HCT116 (cell line): Measurements from ENCODE around the gene SIGLEC11. TPM values are rescaled to one million over a fixed set of nuclear protein-coding genes. Genes with fewer than 3 reads are reported as not detected.

ENCODE experiments used
- ATAC-seq: fragments of 200-7000 bp; cut with Tn5 transposase; 2 replicates; pipeline ENCODE4 v1.9.1; 2020; ENCODE audit warnings: mild to moderate bottlenecking, moderate library complexity
- BruUV-seq: library from RNA; stranded (reverse); fragments of 400-500 nt; replicated peaks from 2 replicates; lab custom pipeline; 2021; lab: Mats Ljungman, UMichigan
- CTCF ChIA-PET: fragments of 300-600 bp; sonication (Branson Sonifier 250); formaldehyde crosslinking; loops from one replicate; lab custom pipeline; 2021; ENCODE audit warnings: antibody characterized with exemption; lab: Charles Lee
- POLR2A ChIA-PET: fragments of 300-600, 350-600 bp; sonication (Branson Sonifier 250); formaldehyde crosslinking; loops from one replicate; lab custom pipeline; 2021; ENCODE audit warnings: antibody characterized with exemption; lab: Charles Lee
- RAD21 ChIA-PET, 2 experiments: fragments of 300-600 bp; sonication (Branson Sonifier 250); formaldehyde crosslinking; loops; one replicate each; lab custom pipeline; 2023; ENCODE audit warnings: low total read pairs in 2 of 2; ENCODE audit not compliant: uncharacterized antibody in 2 of 2, unreplicated experiment in 2 of 2, low non-redundant PET in 1 of 2; lab: Charles Lee
- DNase-seq: peaks from one replicate; pipeline ENCODE4 v3.0.0-alpha.2; 2010; ENCODE audit warnings: low read depth, low spot score
- H2AFZ ChIP-seq: fragments of 200-600 bp; shearing (Covaris generic), sonication (generic); 2 replicates; pipeline ENCODE4 v1.6.1; 2017; ENCODE audit warnings: low read depth, mixed run types, mixed read lengths, antibody characterized with exemption, low read length; ENCODE audit not compliant: poor library complexity, severe bottlenecking
- H3K27ac ChIP-seq: 2 replicates; pipeline ENCODE4 v1.5.1; 2012; ENCODE audit warnings: low read depth, low read length
- H3K27me3 ChIP-seq: fragments of 200-600 bp; sonication (generic); 2 replicates; pipeline ENCODE4 v1.6.1; 2016; ENCODE audit warnings: mixed run types, low read length, mixed read lengths; ENCODE audit not compliant: insufficient read depth
- H3K36me3 ChIP-seq, 2 experiments: fragments of 200-500 bp in 1 of 2; fragments of 200-600 bp in 1 of 2; sonication (Bioruptor generic) in 1 of 2; sonication (generic) in 1 of 2; 2 replicates each; pipeline versions ENCODE4 v1.5.1 to v1.6.1; 2014 to 2016; ENCODE audit warnings: low read length in 2 of 2, inconsistent platforms in 1 of 2, mixed read lengths in 1 of 2, mixed run types in 1 of 2; ENCODE audit not compliant: insufficient read depth in 2 of 2, control insufficient read depth in 1 of 2
- H3K4me1 ChIP-seq, 2 experiments: fragments of 200-600 bp in 1 of 2; sonication (generic) in 1 of 2; 2 replicates each; pipeline versions ENCODE4 v1.5.1 to v1.6.1; 2012 to 2017; ENCODE audit warnings: low read length in 2 of 2, inconsistent platforms in 1 of 2, mild to moderate bottlenecking in 1 of 2, mixed read lengths in 1 of 2, mixed run types in 1 of 2, moderate library complexity in 1 of 2; ENCODE audit not compliant: insufficient read depth in 2 of 2, control insufficient read depth in 1 of 2
- H3K4me2 ChIP-seq: fragments of 200-600 bp; sonication (generic); 2 replicates; pipeline ENCODE4 v1.6.1; 2017; ENCODE audit warnings: mixed run types, low read length, mixed read lengths
- H3K4me3 ChIP-seq, 2 experiments: fragments of 200-600 bp in 1 of 2; sonication (generic) in 1 of 2; replicated peaks in 1 of 2; 2 replicates each; pipeline ENCODE4 v1.5.1; 2011 to 2016; ENCODE audit warnings: low read length in 2 of 2, control low read depth in 1 of 2, low read depth in 1 of 2, mild to moderate bottlenecking in 1 of 2, mixed read lengths in 1 of 2, mixed run types in 1 of 2
- H3K79me2 ChIP-seq: fragments of 200-600 bp; sonication (generic); 2 replicates; pipeline ENCODE4 v1.6.1; 2017; ENCODE audit warnings: mild to moderate bottlenecking, mixed run types, low read length, moderate library complexity, mixed read lengths; ENCODE audit not compliant: insufficient read depth
- H3K9ac ChIP-seq: fragments of 200-600 bp; sonication (generic); 2 replicates; pipeline ENCODE4 v1.6.1; 2016; ENCODE audit warnings: low read length, mixed read lengths
- H3K9me2 ChIP-seq: fragments of 200-600 bp; sonication (generic), shearing (Covaris generic); 2 replicates; pipeline ENCODE4 v1.6.1; 2017; ENCODE audit warnings: mixed run types, mild to moderate bottlenecking, moderate library complexity; ENCODE audit not compliant: insufficient read depth
- H3K9me3 ChIP-seq, 2 experiments: fragments of 200-500 bp in 1 of 2; fragments of 200-600 bp in 1 of 2; sonication (Bioruptor generic) in 1 of 2; sonication (generic) in 1 of 2; 2 replicates each; pipeline ENCODE4 v1.6.1; 2014 to 2017; ENCODE audit warnings: low read length in 2 of 2, mixed read lengths in 2 of 2, inconsistent platforms in 1 of 2, low read depth in 1 of 2, mild to moderate bottlenecking in 1 of 2, mixed run types in 1 of 2, moderate library complexity in 1 of 2; ENCODE audit not compliant: control insufficient read depth in 1 of 2, insufficient read depth in 1 of 2
- H4K20me1 ChIP-seq: fragments of 200-600 bp; sonication (generic), shearing (Covaris generic); 2 replicates; pipeline ENCODE4 v1.6.1; 2017; ENCODE audit warnings: mixed run types, mild to moderate bottlenecking, moderate library complexity; ENCODE audit not compliant: insufficient read depth
- CBX3 ChIP-seq: IDR thresholded peaks from 2 replicates; pipeline ENCODE4 v1.6.1; 2012; ENCODE audit warnings: low read depth
- CEBPB ChIP-seq: IDR thresholded peaks from 2 replicates; pipeline ENCODE4 v1.6.1; 2012; ENCODE audit warnings: low read depth
- EGR1 ChIP-seq: IDR thresholded peaks from 2 replicates; pipeline ENCODE4 v1.6.1; 2012; ENCODE audit warnings: low read depth
- ELF1 ChIP-seq: IDR thresholded peaks from 2 replicates; pipeline ENCODE4 v1.6.1; 2012; ENCODE audit warnings: low read depth, borderline replicate concordance
- EZH2phosphoT487 ChIP-seq: fragments of 200-600 bp; IDR thresholded peaks from 2 replicates; pipeline ENCODE4 v1.6.1; 2018; ENCODE audit warnings: antibody characterized with exemption, borderline replicate concordance
- RAD21 ChIP-seq: IDR thresholded peaks from 2 replicates; pipeline ENCODE4 v1.6.1; 2012; ENCODE audit warnings: low read depth, mild to moderate bottlenecking
- SIN3A ChIP-seq: IDR thresholded peaks from 2 replicates; pipeline ENCODE4 v1.6.1; 2012; ENCODE audit warnings: low read depth
- SP1 ChIP-seq: IDR thresholded peaks from 2 replicates; pipeline ENCODE4 v1.6.1; 2012; ENCODE audit warnings: low read depth
- ZFX ChIP-seq: fragments of 450-650 bp; IDR thresholded peaks from 2 replicates; pipeline ENCODE4 v1.6.1; 2017
- intact Hi-C: fragments of 100-400 bp; cut with micrococcal nuclease; formaldehyde crosslinking; loops from 2 replicates; pipeline ENCODE4 v1.10.0; 2022
- total RNA-seq: library from RNA; stranded (reverse); gene quantifications from one replicate; pipeline ENCODE4 v1.2.1, GENCODE V29; 2021; ENCODE audit not compliant: unreplicated experiment
- TF ChIP-seq, protein P1 (sequence below): IDR thresholded peaks from 2 replicates; pipeline ENCODE4 v1.6.1; 2012
- TF ChIP-seq, protein P2 (sequence below): IDR thresholded peaks from 2 replicates; pipeline ENCODE4 v1.6.1; 2012

SIGLEC11 gene
- total RNA-seq, 1 experiment from 2014 or later: not detected

DNA sequence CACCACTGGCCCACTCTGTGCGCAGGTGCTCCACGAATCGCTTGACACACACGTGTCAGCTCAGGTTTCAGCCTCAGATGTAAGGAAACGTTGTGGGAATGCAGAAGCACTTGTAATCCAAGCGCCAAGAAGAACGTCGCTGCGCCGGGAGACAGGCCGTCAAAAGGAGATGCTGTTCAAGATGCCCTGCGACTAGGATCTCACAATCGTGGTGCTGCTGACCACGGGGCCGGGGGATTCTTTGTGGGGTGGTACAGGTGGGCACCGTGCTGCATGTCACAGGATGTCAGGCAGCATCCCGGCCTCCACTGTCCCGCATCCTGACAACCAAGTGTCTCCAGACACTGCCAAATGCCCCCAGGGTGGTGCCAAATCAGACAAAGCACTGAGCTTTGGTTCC lies 16.9 kb upstream of the SIGLEC11 start:
- RAD21 ChIA-PET: no interaction called here
- POLR2A ChIA-PET: no interaction called here
- CTCF ChIA-PET: no interaction called here
- H4K20me1 ChIP-seq: no peaks in the 10 kb centered on the region
- BruUV-seq: no TSS peak
- no peaks in the 10 kb centered on the region for H3K79me2 ChIP-seq
- H3K9ac ChIP-seq: no peak overlapping the region
- no peak overlapping the region for H3K27ac ChIP-seq
- H3K4me3 ChIP-seq: no peak overlapping the region
- no peak for DNase-seq
- H3K27me3 ChIP-seq: no peaks in the 10 kb centered on the region
- TF ChIP-seq ELF1 (no peak), RAD21 (no peak), CBX3 (no peak), ZFX (no peak)
- TF ChIP-seq, protein P1, sequence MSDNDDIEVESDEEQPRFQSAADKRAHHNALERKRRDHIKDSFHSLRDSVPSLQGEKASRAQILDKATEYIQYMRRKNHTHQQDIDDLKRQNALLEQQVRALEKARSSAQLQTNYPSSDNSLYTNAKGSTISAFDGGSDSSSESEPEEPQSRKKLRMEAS: no peak
- H3K4me1 ChIP-seq: no peaks in the 10 kb centered on the region
- intact Hi-C loops: no loop called here
- peaks cover 0 to 2% of the 10 kb centered on the region in 2 experiments; a peak in 1 of 4 replicates for H3K36me3 ChIP-seq
- H3K9me2 ChIP-seq: no peaks in the 10 kb centered on the region
- no peak overlapping the region for H3K4me2 ChIP-seq
- ATAC-seq: no peak
- H2AFZ ChIP-seq: no peak overlapping the region
- H3K9me3 ChIP-seq: no peaks in the 10 kb centered on the region

DNA sequence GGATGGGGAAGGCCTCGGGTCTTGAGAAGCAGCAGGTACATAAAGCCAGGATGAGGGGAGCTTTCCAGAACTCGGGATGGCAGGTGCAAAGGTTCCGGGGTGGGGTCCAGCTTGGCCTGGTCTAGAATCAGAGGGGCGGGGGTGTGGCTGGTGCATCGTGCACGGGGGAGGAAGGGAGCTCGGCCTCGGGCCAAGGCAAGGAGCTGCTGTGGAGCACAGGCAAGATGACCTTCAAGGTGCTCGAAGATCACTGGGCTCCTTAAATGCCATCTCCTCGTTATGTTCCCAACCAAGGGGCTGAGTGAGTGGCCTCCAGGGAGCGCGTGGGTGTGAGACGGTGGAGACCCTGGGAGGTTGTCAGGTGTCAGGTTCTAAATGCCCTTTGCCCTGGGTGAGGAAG lies 16.1 kb upstream of the SIGLEC11 start:
- Histone ChIP-seq H2AFZ (no peak overlapping the region), H3K36me3 (peaks cover 0 to 2% of the 10 kb centered on the region in 2 experiments; a peak in 1 of 4 replicates), H3K9me3 (no peaks in the 10 kb centered on the region), H3K4me2 (no peak overlapping the region), H3K79me2 (no peaks in the 10 kb centered on the region), H3K4me1 (no peaks in the 10 kb centered on the region), H3K27ac (no peak overlapping the region), H3K9me2 (no peaks in the 10 kb centered on the region), H3K9ac (no peak overlapping the region), H3K4me3 (no peak overlapping the region)
- no peak for ATAC-seq
- ChIA-PET CTCF (no interaction called here), POLR2A (no interaction called here), RAD21 (no interaction called here)
- intact Hi-C loops: no loop called here
- DNase-seq: no peak
- no TSS peak for BruUV-seq
- TF ChIP-seq SIN3A: no peak
- TF ChIP-seq SP1: no peak
- no peak for TF ChIP-seq ELF1
- TF ChIP-seq EGR1: no peak
- TF ChIP-seq CBX3: no peak
- TF ChIP-seq, protein P1: no peak
- TF ChIP-seq, protein P2, sequence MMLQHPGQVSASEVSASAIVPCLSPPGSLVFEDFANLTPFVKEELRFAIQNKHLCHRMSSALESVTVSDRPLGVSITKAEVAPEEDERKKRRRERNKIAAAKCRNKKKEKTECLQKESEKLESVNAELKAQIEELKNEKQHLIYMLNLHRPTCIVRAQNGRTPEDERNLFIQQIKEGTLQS: no peak
- TF ChIP-seq RAD21: no peak
- no peak for TF ChIP-seq ZFX
- TF ChIP-seq EZH2phosphoT487: no peak
- no peak for TF ChIP-seq CEBPB
- TF ChIP-seq, all 23 proteins: peak for 0
- H4K20me1 ChIP-seq: no peaks in the 10 kb centered on the region
- no peaks in the 10 kb centered on the region for H3K27me3 ChIP-seq
